Measurements from ENCODE around the gene TAS2R14. TPM values are rescaled to one million over a fixed set of nuclear protein-coding genes. Genes with fewer than 3 reads are reported as not detected.

TAS2R14 gene
- total and polyA plus RNA-seq, 2 donors (not counting 3 experiments of a cell fraction or from before 2014, with no cell fraction given): 0.91 to 4.2 TPM

DNA sequence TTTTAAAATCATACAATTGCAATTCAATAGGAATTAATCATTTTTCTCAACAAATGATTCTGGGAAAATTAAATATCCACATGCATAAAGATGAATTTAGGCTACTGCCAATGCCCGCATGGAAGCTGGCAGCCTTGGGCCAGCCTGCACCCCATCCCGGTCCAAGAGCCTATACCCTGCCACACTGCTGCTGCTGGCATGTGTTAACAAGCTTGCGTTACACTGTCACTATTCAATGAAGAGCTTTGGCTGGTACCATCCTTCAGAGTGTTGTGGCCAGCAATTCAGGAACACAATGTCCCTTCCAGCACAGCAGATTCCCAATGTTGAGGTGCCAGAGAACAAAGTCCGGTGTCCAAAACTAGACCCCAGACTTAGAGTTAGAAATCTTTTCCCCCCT lies 13.6 kb upstream of the TAS2R14 start:
- FAIRE-seq: no peak

GRCh38 chr12:10943167-10943566 lies 4.1 kb upstream of the TAS2R14 start:
- TF ChIP-seq, protein P1, sequence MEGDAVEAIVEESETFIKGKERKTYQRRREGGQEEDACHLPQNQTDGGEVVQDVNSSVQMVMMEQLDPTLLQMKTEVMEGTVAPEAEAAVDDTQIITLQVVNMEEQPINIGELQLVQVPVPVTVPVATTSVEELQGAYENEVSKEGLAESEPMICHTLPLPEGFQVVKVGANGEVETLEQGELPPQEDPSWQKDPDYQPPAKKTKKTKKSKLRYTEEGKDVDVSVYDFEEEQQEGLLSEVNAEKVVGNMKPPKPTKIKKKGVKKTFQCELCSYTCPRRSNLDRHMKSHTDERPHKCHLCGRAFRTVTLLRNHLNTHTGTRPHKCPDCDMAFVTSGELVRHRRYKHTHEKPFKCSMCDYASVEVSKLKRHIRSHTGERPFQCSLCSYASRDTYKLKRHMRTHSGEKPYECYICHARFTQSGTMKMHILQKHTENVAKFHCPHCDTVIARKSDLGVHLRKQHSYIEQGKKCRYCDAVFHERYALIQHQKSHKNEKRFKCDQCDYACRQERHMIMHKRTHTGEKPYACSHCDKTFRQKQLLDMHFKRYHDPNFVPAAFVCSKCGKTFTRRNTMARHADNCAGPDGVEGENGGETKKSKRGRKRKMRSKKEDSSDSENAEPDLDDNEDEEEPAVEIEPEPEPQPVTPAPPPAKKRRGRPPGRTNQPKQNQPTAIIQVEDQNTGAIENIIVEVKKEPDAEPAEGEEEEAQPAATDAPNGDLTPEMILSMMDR (IDR thresholded peaks at IDR 0.05; ENCODE audit: extremely low read depth in 1 of 2, insufficient read depth in 1 of 2, low read depth in 1 of 2, low read length in 2 of 2): no peak
- TF ChIP-seq GATA2 (IDR thresholded peaks at IDR 0.05; ENCODE audit: insufficient read depth, insufficient read length, low read depth, low read length): no peak
- TF ChIP-seq EZH2 (IDR thresholded peaks at IDR 0.05; ENCODE audit: borderline replicate concordance, low read depth, low read length, severe bottlenecking): no peak
- no peak for TF ChIP-seq MYC (IDR thresholded peaks at IDR 0.05; ENCODE audit: low read depth, low read length)
- no peak for TF ChIP-seq FOS (IDR thresholded peaks at IDR 0.05; ENCODE audit: borderline replicate concordance, insufficient read depth, low read length)
- no peak for TF ChIP-seq POLR2A (IDR thresholded peaks at IDR 0.05; ENCODE audit: low read depth, low read length)
- no peak for TF ChIP-seq JUN (IDR thresholded peaks at IDR 0.05; ENCODE audit: borderline replicate concordance, insufficient read depth, insufficient read length, low read depth)
- no peak for TF ChIP-seq POLR2AphosphoS5 (IDR thresholded peaks at IDR 0.05; ENCODE audit: insufficient read depth, low read depth, low read length)
- no peak for TF ChIP-seq MAX (IDR thresholded peaks at IDR 0.05; ENCODE audit: insufficient read depth, insufficient read length)
- no peak for FAIRE-seq
- Histone ChIP-seq H3K9ac (replicated peaks; ENCODE audit: extremely low read depth, insufficient read depth, low read length) (no peak overlapping the region), H3K9me3 (replicated peaks; ENCODE audit: control insufficient read depth, insufficient read depth, low read length) (no peaks in the 10 kb centered on the region), H3K79me2 (ENCODE audit: control insufficient read depth, insufficient read depth, low read length) (no peaks in the 10 kb centered on the region), H3K4me2 (ENCODE audit: insufficient read depth, low read length) (no peak overlapping the region), H4K20me1 (replicated peaks; ENCODE audit: control insufficient read depth, extremely low read depth, insufficient read depth, low read length) (peaks cover 2% of the 10 kb centered on the region), H3K9me1 (replicated peaks; ENCODE audit: control insufficient read depth, extremely low read depth, insufficient read depth, low read length) (no peaks in the 10 kb centered on the region), H3K27me3 (ENCODE audit: control insufficient read depth in 2 of 2, insufficient read depth in 2 of 2, low read length in 2 of 2) (no peaks in the 10 kb centered on the region), H3K4me3 (replicated peaks in 1 of 3; ENCODE audit: insufficient read depth in 1 of 3, low read depth in 1 of 3, low read length in 3 of 3) (no peak overlapping the region), H3K27ac (ENCODE audit: insufficient read depth, low read depth, low read length) (no peak overlapping the region), H2AFZ (ENCODE audit: low read depth, low read length) (no peak overlapping the region), H3K4me1 (ENCODE audit: control insufficient read depth, extremely low read depth, insufficient read depth, low read length) (no peaks in the 10 kb centered on the region), H3K36me3 (ENCODE audit: control insufficient read depth in 2 of 2, extremely low read depth in 1 of 2, insufficient read depth in 2 of 2, low read length in 2 of 2) (no peaks in the 10 kb centered on the region)
- ChIA-PET POLR2A (no interaction called here), CTCF (interaction anchor here (1.0 to 1.1 kb wide), 3 partner anchors 8 to 228 kb away, joined by 3 read pairs; partner anchors contain the start of gene SMIM10L1)
- DNase-seq (ENCODE audit: low read depth, low spot score): no peak
- no TSS peak for BruUV-seq (replicated peaks)
- intact Hi-C loops (cut with micrococcal nuclease) (no loop called here), dilution Hi-C loops (cut with MboI; ENCODE audit: extremely low pct_ligation_motif_present, low sequenced_read_pairs) (no loop called here)

More for the DNA sequence above, 13.6 kb upstream of the TAS2R14 start:
- no peaks in the 10 kb centered on the region for H3K36me3 ChIP-seq (ENCODE audit: control insufficient read depth in 2 of 2, extremely low read depth in 1 of 2, insufficient read depth in 2 of 2, low read length in 2 of 2)
- no peak for DNase-seq (ENCODE audit: low read depth, low spot score)
- no peak overlapping the region for H3K27ac ChIP-seq (ENCODE audit: insufficient read depth, low read depth, low read length)
- H3K9ac ChIP-seq (replicated peaks; ENCODE audit: extremely low read depth, insufficient read depth, low read length): no peak overlapping the region
- no peak overlapping the region for H2AFZ ChIP-seq (ENCODE audit: low read depth, low read length)
- no peaks in the 10 kb centered on the region for H3K4me1 ChIP-seq (ENCODE audit: control insufficient read depth, extremely low read depth, insufficient read depth, low read length)
- intact Hi-C loops (cut with micrococcal nuclease): no loop called here
- no peaks in the 10 kb centered on the region for H3K27me3 ChIP-seq (ENCODE audit: control insufficient read depth in 2 of 2, insufficient read depth in 2 of 2, low read length in 2 of 2)
- H3K4me2 ChIP-seq (ENCODE audit: insufficient read depth, low read length): no peak overlapping the region
- no peak for TF ChIP-seq EZH2 (IDR thresholded peaks at IDR 0.05; ENCODE audit: borderline replicate concordance, low read depth, low read length, severe bottlenecking)
- TF ChIP-seq POLR2A (IDR thresholded peaks at IDR 0.05; ENCODE audit: low read depth, low read length): no peak
- TF ChIP-seq GATA2 (IDR thresholded peaks at IDR 0.05; ENCODE audit: insufficient read depth, insufficient read length, low read depth, low read length): no peak
- no peak for TF ChIP-seq MYC (IDR thresholded peaks at IDR 0.05; ENCODE audit: low read depth, low read length)
- no peak overlapping the region for H3K4me3 ChIP-seq (replicated peaks in 1 of 3; ENCODE audit: insufficient read depth in 1 of 3, low read depth in 1 of 3, low read length in 3 of 3)
- dilution Hi-C loops (cut with MboI; ENCODE audit: extremely low pct_ligation_motif_present, low sequenced_read_pairs): no loop called here
- H3K9me1 ChIP-seq (replicated peaks; ENCODE audit: control insufficient read depth, extremely low read depth, insufficient read depth, low read length): no peaks in the 10 kb centered on the region
- ChIA-PET POLR2A (no interaction called here), CTCF (no interaction called here)
- H4K20me1 ChIP-seq (replicated peaks; ENCODE audit: control insufficient read depth, extremely low read depth, insufficient read depth, low read length): no peaks in the 10 kb centered on the region
- no TSS peak for BruUV-seq (replicated peaks)
- no peaks in the 10 kb centered on the region for H3K9me3 ChIP-seq (replicated peaks; ENCODE audit: control insufficient read depth, insufficient read depth, low read length)
- no peaks in the 10 kb centered on the region for H3K79me2 ChIP-seq (ENCODE audit: control insufficient read depth, insufficient read depth, low read length)
